Activated CD4-positive, alpha-beta T cell treated with anti-CD3 and anti-CD28 coated beads for 4 hours (primary cell): Measurements from ENCODE around the gene RAB11FIP3.
"Not testable (repeated sequence)": the region's sequence is repeated elsewhere in the genome, so short reads cannot be mapped to it uniquely, and the experiment has no call there.

Experiments
- DNase-seq, 2 donors: peaks; one replicate each; pipeline ENCODE4 v3.0.0-alpha.2; 2020

Gene RAB11FIP3

DNA sequence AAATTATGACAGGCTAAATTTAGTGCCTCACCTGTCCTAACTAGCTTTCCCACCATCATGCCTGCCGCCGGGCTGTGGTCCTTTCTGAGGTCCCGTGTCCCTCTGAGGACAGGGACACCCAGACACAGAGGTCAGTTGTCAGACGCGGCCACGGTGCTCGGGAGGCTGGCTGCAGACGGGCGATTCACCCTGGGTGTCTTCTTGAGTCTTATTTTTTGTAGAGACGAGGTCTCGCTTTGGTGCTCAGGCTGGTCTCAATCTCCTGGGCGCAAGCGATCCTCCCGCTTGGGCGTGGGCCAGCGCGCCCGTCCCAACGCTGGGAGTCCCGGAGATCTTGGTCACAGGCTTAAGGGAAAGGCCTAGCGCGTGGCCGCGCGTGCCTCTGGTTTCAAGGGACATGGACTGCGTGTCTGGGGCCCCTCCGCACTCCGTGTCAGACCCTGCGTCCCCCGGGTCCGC lies 797 bp upstream of the RAB11FIP3 start:
- DNase-seq = no peak

GRCh38 chr16:425740-426114 lies 278 bp downstream of the RAB11FIP3 start:
- DNase-seq = peak in 1 of 2 donors; percentile 33

GRCh38 chr16:426115-426905 lies 861 bp downstream of the RAB11FIP3 start:
- DNase-seq = no peak

GRCh38 chr16:426906-427249 lies 1.4 kb downstream of the RAB11FIP3 start:
- no peak for DNase-seq

GRCh38 chr16:427250-427649 lies 1.8 kb downstream of the RAB11FIP3 start:
- no peak for DNase-seq

DNA sequence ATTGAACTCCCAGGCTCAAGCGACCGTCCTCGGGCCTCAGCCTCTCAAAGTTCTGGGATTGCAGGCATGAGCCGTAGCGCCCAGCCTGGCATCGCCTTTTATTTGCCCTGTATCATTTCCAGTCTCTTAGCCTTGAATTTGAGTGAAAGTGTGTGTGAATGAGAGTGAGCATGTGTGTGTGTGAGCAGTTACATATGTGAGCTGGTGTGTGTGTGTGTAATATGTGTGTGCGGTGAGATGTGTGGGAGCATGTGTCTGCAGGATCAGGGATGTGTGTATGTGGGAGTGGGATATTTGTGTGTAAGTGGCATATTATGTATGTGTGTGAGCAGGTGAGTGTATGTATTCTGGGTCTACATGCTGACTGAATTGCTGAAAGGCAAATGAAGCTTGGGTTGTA lies 5.5 kb downstream of the RAB11FIP3 start:
- DNase-seq = no peak

- no peak for DNase-seq
These were observed 15.2 kb downstream of the RAB11FIP3 start for GRCh38 chr16:440627-441026.

DNA sequence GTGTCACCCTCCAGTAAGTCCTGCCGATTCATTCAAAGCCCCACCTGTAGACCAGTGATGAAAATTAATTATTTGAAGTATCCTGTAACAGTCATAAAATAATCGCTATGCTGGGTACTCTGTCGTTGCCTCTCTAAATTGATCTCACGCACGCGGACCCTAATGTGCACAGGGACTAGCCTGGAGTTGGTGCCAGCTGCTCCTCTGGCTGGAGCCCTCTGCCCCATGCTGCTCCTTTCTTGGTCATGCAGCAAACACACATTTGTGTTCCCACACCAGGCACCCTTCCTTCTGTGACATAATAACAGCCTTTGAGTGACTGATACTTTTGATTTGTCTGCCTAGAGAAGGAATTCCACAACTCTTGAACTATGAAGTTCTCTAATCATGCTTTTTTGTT lies 16.0 kb downstream of the RAB11FIP3 start:
- DNase-seq = no peak

DNA sequence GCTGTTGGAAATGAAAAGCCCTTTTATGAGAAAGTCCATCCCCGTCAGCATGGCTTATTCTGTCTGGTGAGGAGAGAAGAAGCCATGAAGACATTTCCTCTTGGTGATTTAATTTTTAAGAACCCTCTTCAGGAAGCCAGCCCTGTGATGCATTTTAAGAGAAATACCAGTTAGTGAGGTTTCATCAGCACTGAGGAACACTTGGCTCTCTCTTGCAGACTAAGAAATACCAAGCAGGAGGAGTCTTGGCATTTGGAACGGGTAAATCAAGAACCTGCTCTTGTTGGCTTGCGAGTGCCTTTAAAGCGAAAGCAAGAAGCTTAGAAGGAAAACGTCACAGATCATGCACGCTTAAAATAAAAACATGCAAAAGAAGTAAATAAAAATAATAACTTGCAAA lies 17.5 kb downstream of the RAB11FIP3 start:
- no peak for DNase-seq

- no peak for DNase-seq
These were observed 18.6 kb downstream of the RAB11FIP3 start for GRCh38 chr16:444027-444426.

DNA sequence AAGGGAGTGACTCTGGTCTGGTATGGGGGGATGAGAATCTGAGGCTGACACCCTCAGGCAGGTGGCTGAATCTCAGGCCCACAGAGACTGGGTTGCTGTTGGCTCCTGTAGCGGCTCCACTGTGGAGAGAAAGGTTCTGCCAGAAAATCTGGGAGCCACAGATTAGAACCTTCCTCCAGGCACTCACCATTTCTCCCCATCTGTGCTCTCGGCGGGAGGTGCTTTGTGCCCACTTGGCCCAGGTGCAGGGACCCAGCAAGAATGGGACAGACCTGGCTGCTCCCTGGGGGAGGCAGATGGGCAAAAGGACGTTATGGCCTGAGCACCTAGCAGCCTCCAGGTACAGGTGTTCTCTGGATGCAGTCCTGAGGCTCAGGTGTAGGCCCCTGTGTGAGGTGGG lies 20.1 kb downstream of the RAB11FIP3 start:
- no peak for DNase-seq

- no peak for DNase-seq
These were observed 24.9 kb downstream of the RAB11FIP3 start for GRCh38 chr16:450385-450784.

GRCh38 chr16:450785-451512 lies 25.5 kb downstream of the RAB11FIP3 start:
- no peak for DNase-seq

- DNase-seq = no peak
These were observed 29.0 kb downstream of the RAB11FIP3 start for GRCh38 chr16:454397-454940.

DNA sequence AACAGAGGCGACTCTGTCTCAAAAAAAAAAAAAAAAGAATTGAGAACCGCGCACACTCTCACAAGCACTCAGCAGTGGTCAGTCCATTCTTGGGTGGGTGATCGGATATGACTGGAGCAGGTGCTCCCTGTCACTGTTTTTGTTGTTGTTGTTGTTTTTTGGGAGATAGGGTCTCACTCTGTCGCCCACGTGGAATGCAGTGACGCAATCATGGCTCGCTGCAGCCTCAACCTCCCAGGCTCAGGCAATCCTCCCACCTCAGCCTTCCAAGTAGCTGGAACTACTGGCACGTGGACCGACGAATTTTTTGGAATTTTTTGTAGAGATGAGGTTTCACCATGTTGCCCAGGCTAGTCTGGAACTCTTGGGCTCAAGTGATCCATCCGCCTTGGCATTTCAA lies 30.0 kb downstream of the RAB11FIP3 start:
- no peak for DNase-seq

GRCh38 chr16:456891-457483 lies 31.5 kb downstream of the RAB11FIP3 start:
- DNase-seq = no peak

DNA sequence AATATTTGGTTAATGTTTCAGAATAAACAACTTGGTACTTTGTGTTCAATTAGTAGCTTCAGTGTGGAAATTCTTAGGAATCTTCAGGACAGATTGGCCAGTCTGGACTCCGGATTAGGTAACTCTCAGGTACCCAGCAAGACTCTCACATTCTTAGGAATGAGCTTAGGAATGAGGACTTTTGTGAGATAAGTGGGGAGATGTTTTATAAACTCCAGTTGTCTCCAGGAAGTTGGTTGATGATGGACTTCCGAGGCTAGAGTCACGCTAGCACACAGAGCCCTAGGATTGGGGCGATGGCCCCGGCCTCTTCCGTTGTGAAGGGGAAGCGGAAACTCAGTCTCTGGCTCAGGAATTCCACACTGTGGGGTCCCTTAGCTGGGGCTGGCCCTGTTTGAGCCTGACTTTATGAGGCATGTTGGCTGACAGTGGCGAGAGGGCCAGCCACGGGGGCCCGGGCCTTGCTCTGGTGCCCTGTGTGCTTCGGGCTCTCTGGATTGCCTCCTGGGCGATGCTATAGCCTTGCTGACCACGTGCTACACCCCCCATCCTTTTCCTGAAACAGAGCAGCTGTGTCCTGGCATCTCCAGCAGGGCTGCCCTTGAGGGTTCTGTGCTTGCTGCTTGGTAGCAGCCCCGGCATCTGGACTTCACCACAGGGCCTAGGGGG lies 32.4 kb downstream of the RAB11FIP3 start:
- DNase-seq = no peak

GRCh38 chr16:459761-460160 lies 34.3 kb downstream of the RAB11FIP3 start:
- no peak for DNase-seq

DNA sequence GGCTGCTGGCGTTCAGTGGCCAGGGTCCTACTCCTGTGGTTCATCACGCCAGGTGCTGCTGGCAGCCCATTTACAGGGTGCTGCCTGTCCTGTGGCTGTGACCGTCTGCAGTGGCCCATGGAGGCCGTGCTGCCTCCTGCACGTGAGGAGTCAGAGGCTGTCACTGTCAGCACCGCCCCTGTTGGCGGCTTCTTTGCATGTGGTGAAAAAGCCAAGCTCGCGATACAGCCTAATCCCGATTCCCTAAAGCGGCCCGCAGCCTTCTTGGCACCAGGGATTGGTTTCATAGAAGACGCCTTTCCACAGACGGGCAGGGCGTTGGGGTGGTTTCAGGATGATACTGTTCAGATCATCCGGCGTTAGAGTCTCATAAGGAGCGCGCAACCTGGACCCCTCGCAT lies 35.3 kb downstream of the RAB11FIP3 start:
- no peak for DNase-seq

DNA sequence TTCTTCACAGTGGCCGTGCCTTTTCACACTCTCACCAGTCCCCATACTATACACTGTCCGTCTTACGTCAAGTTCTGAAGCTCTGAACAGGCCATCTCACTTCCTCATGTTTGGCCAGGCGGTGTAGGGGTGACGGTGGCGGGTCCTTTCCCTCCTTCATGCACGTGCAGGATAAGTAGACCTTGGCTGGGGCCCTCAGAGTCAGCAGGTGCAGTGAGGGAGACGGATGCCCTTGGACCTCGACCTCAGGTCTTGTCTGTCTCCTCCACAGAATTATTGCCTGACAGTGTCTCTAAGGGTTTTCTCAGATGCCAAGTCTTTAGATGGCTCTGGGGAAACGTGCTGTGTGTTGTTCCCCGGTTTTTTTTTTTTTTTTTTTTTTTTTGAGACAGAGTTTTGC lies 37.6 kb downstream of the RAB11FIP3 start:
- DNase-seq = no peak

GRCh38 chr16:466651-467050 lies 41.2 kb downstream of the RAB11FIP3 start:
- no peak for DNase-seq

- DNase-seq = not testable (repeated sequence)
These were observed 41.9 kb downstream of the RAB11FIP3 start for GRCh38 chr16:467249-467871.
